Activated naive CD4-positive, alpha-beta T cell treated with anti-CD3 and anti-CD28 coated beads, Interleukin-2, amount 50 U/mL, for 72 hours (primary cell): ENCODE results near the gene POP7. TPM values are rescaled to one million over a fixed set of nuclear protein-coding genes. Genes with fewer than 3 reads are reported as not detected.
"Not testable (repeated sequence)": the region's sequence is repeated elsewhere in the genome, so short reads cannot be mapped to it uniquely, and the experiment has no call there.

Experiments used
- ATAC-seq, 2 donors: fragments of 150-1000 bp; cut with Tn5 transposase; 2 replicates each; pipeline ENCODE4 v1.10.0; 2021; ENCODE audit warnings: mild to moderate bottlenecking in 2 of 2, moderate library complexity in 2 of 2
- DNase-seq, 2 donors: peaks; one replicate each; pipeline ENCODE4 v3.0.0; 2021 to 2022; ENCODE audit warnings: low spot score in 2 of 2
- H3K27ac Mint-ChIP-seq, 2 donors: one replicate each; pipeline ENCODE4 v1.8.0; 2022; ENCODE audit warnings: mild to moderate bottlenecking in 2 of 2, mixed read lengths in 2 of 2
- H3K36me3 Mint-ChIP-seq, 2 donors: one replicate each; pipeline ENCODE4 v1.8.0; 2022; ENCODE audit warnings: mixed read lengths in 2 of 2
- H3K9me3 Mint-ChIP-seq, 2 donors: one replicate each; pipeline ENCODE4 v1.8.0; 2022; ENCODE audit warnings: mixed read lengths in 2 of 2
- total RNA-seq, 2 donors: library from RNA; stranded (reverse); gene quantifications; one replicate each; pipeline ENCODE4 v1.2.3, GENCODE V29; 2022

The POP7 gene
- total RNA-seq = 10 to 100 TPM; 37.3 to 47.5 TPM

GRCh38 chr7:100705753-100706671 lies at the start of gene POP7:
Gene POP7 (plus strand): TSS chr7:100706121. CDS start chr7:100706831, 710 bp downstream.
- peaks cover 20 to 22% of the 10 kb centered on the region in 2 donors for H3K36me3 Mint-ChIP-seq

GRCh38 chr7:100662194-100662776 lies 43.6 kb upstream of the POP7 start:
- not testable (repeated sequence) for H3K27ac Mint-ChIP-seq, H3K9me3 Mint-ChIP-seq, DNase-seq, H3K36me3 Mint-ChIP-seq, ATAC-seq

More at GRCh38 chr7:100705753-100706671, at the start of gene POP7:
- ATAC-seq (peak; percentile 97 to 99), DNase-seq (peak; percentile 99)
- Mint-ChIP-seq H3K27ac (peak within 1 kb of the TSS; percentile 97 to 98), H3K9me3 (no peaks in the 10 kb centered on the region)

GRCh38 chr7:100665168-100665726 lies 40.7 kb upstream of the POP7 start:
- H3K27ac Mint-ChIP-seq = no peak overlapping the region
- no peaks in the 10 kb centered on the region for H3K36me3 Mint-ChIP-seq
- DNase-seq = no peak
- no peak for ATAC-seq
- no peaks in the 10 kb centered on the region for H3K9me3 Mint-ChIP-seq

- no peaks in the 10 kb centered on the region for H3K36me3 Mint-ChIP-seq
- no peak overlapping the region for H3K27ac Mint-ChIP-seq
- no peaks in the 10 kb centered on the region for H3K9me3 Mint-ChIP-seq
- DNase-seq = no peak
- no peak for ATAC-seq
Observed at GRCh38 chr7:100667331-100668068, 38.4 kb upstream of the POP7 start.

- no peaks in the 10 kb centered on the region for H3K9me3 Mint-ChIP-seq
- DNase-seq = no peak
- H3K27ac Mint-ChIP-seq = no peak overlapping the region
- H3K36me3 Mint-ChIP-seq = no peaks in the 10 kb centered on the region
- no peak for ATAC-seq
Observed at GRCh38 chr7:100668069-100668449, 37.9 kb upstream of the POP7 start.

- H3K9me3 Mint-ChIP-seq = not testable (repeated sequence)
Observed at GRCh38 chr7:100669106-100669505, 36.8 kb upstream of the POP7 start.

GRCh38 chr7:100670074-100670473 lies 35.8 kb upstream of the POP7 start:
- Mint-ChIP-seq H3K9me3 (no peaks in the 10 kb centered on the region), H3K27ac (no peak overlapping the region), H3K36me3 (peaks cover 9% of the 10 kb centered on the region in 2 donors)
- no peak for DNase-seq
- no peak for ATAC-seq

More at GRCh38 chr7:100669106-100669505, 36.8 kb upstream of the POP7 start:
- H3K36me3 Mint-ChIP-seq, ATAC-seq, DNase-seq, H3K27ac Mint-ChIP-seq: not testable (repeated sequence)

GRCh38 chr7:100671353-100672327 lies 34.3 kb upstream of the POP7 start:
- Mint-ChIP-seq H3K9me3 (no peaks in the 10 kb centered on the region), H3K36me3 (peaks cover 12 to 13% of the 10 kb centered on the region in 2 donors), H3K27ac (peak overlapping the region in 1 of 2 donors; percentile 93)
- ATAC-seq (no peak), DNase-seq (no peak)

- ATAC-seq (peak; percentile 74 to 80), DNase-seq (peak; percentile 100)
- peaks cover 15 to 16% of the 10 kb centered on the region in 2 donors for H3K36me3 Mint-ChIP-seq
Observed at GRCh38 chr7:100673302-100673941, 32.5 kb upstream of the POP7 start, which contains the start of gene GNB2. Gene GNB2 (plus strand): TSS chr7:100673740. CDS start chr7:100676266, 2,526 bp downstream.

GRCh38 chr7:100673942-100674410 lies 31.9 kb upstream of the POP7 start:
- Mint-ChIP-seq H3K36me3 (peaks cover 15 to 16% of the 10 kb centered on the region in 2 donors), H3K9me3 (no peaks in the 10 kb centered on the region), H3K27ac (peak overlapping the region; percentile 93 to 97)
- peak in 1 of 2 donors; percentile 50 for DNase-seq
- ATAC-seq = no peak

More at GRCh38 chr7:100673302-100673941, 32.5 kb upstream of the POP7 start, which contains the start of gene GNB2:
- Mint-ChIP-seq H3K9me3 (no peaks in the 10 kb centered on the region), H3K27ac (peak within 1 kb of the TSS; percentile 93 to 97)

GRCh38 chr7:100674411-100675104 lies 31.4 kb upstream of the POP7 start:
- no peak for DNase-seq
- H3K27ac Mint-ChIP-seq = peak overlapping the region; percentile 93 to 97
- ATAC-seq = no peak
- no peaks in the 10 kb centered on the region for H3K9me3 Mint-ChIP-seq
- H3K36me3 Mint-ChIP-seq = peaks cover 15 to 16% of the 10 kb centered on the region in 2 donors

- Mint-ChIP-seq H3K9me3 (no peaks in the 10 kb centered on the region), H3K36me3 (peaks cover 15 to 16% of the 10 kb centered on the region in 2 donors), H3K27ac (peak overlapping the region in 1 of 2 donors; percentile 93)
- ATAC-seq = no peak
- no peak for DNase-seq
Observed at GRCh38 chr7:100675105-100675451, 30.8 kb upstream of the POP7 start.

- peak; percentile 74 to 88 for DNase-seq
- H3K27ac Mint-ChIP-seq = peak overlapping the region; percentile 68 to 79
- ATAC-seq = peak; percentile 50 to 65
- peaks cover 15 to 16% of the 10 kb centered on the region in 2 donors for H3K36me3 Mint-ChIP-seq
- H3K9me3 Mint-ChIP-seq = no peaks in the 10 kb centered on the region
Observed at GRCh38 chr7:100675581-100676350, 30.2 kb upstream of the POP7 start.
